Fibroblast of lung (primary cell): ENCODE results near the gene AGPAT4.

Experiments used
- CTCF ChIP-seq, 2 donors: IDR thresholded peaks in 1 of 2; conservative IDR thresholded peaks in 1 of 2; 1 replicate in 1 of 2; 2 replicates in 1 of 2; pipeline ENCODE4 v1.5.1; 2011 to 2012; ENCODE audit warnings: low read length in 2 of 2, control low read depth in 1 of 2, inconsistent platforms in 1 of 2, low read depth in 1 of 2, mild to moderate bottlenecking in 1 of 2
- EZH2 ChIP-seq: IDR thresholded peaks from 2 replicates; pipeline ENCODE4 v1.5.1; 2012; ENCODE audit warnings: low read length, control low read depth, mild to moderate bottlenecking; ENCODE audit errors: missing control alignments

GRCh38 chr6:161168281-161168891 is 105.5 kb downstream of the AGPAT4 start:
- TF ChIP-seq CTCF (conservative IDR thresholded peaks at IDR 0.05 in 1 of 2, IDR thresholded peaks at IDR 0.05 in 1 of 2; ENCODE audit: low read depth in 1 of 2, low read length in 2 of 2) (no peak), EZH2 (no peak)
